Neutrophil (primary cell): Measurements from ENCODE around the gene CACNA2D2.

Experiments used
- H3K27ac ChIP-seq: fragments of 200-600 bp; sonication (generic); 2 replicates; pipeline ENCODE4 v1.5.1; 2016; ENCODE audit warnings: mild to moderate bottlenecking, moderate library complexity
- H3K27me3 ChIP-seq: fragments of 200-600 bp; sonication (generic); 2 replicates; pipeline ENCODE4 v1.6.0; 2016; ENCODE audit warnings: mild to moderate bottlenecking
- H3K36me3 ChIP-seq: fragments of 200-600 bp; sonication (generic); 2 replicates; pipeline ENCODE4 v1.5.1; 2017
- H3K4me1 ChIP-seq, 2 experiments: fragments of 200-600 bp in 1 of 2; sonication (generic) in 1 of 2; 1 replicate in 1 of 2; 2 replicates in 1 of 2; pipeline versions ENCODE4 v1.5.1 to v1.6.1; 2013 to 2016; ENCODE audit warnings: low read depth in 1 of 2, low read length in 1 of 2, mild to moderate bottlenecking in 1 of 2, moderate library complexity in 1 of 2; ENCODE audit not compliant: control insufficient read depth in 1 of 2, insufficient read depth in 1 of 2
- H3K4me3 ChIP-seq, 2 experiments: fragments of 200-600 bp in 1 of 2; sonication (generic) in 1 of 2; 1 replicate in 1 of 2; 2 replicates in 1 of 2; pipeline ENCODE4 v1.5.1; 2013 to 2016; ENCODE audit warnings: low read depth in 1 of 2, low read length in 1 of 2, mild to moderate bottlenecking in 1 of 2, moderate library complexity in 1 of 2
- H3K9me3 ChIP-seq: fragments of 200-600 bp; sonication (generic); 2 replicates; pipeline ENCODE4 v1.5.1; 2016
- TF ChIP-seq, protein P1 (sequence below): fragments of 200-600 bp; sonication (generic); IDR thresholded peaks from 2 replicates; pipeline ENCODE4 v1.5.1; 2016; ENCODE audit warnings: antibody characterized with exemption

Gene CACNA2D2

DNA sequence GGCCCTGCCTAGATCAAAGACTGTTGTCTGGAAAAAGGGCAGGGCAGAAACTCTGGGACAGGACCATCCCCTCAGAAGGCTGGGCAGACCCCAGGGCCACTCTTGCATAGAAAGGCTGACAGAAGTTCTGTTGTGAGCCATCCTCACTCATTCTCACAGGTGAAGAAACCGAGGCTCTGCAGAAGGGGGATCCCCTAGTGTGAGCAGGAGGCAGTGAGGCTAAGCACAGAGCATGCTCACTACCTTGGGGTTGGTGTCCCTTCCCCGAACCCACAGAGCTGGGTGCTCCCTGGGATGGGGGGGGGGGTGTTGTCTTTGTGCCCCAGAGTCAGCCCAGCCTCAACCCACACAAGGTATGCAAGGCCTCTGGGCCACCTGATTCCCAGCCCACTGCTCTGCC, 93.2 kb downstream of the CACNA2D2 start:
- Histone ChIP-seq H3K27ac (no peak overlapping the region), H3K36me3 (no peaks in the 10 kb centered on the region), H3K4me3 (no peak overlapping the region), H3K27me3 (no peaks in the 10 kb centered on the region), H3K9me3 (no peaks in the 10 kb centered on the region), H3K4me1 (no peaks in the 10 kb centered on the region)
- TF ChIP-seq, protein P1, sequence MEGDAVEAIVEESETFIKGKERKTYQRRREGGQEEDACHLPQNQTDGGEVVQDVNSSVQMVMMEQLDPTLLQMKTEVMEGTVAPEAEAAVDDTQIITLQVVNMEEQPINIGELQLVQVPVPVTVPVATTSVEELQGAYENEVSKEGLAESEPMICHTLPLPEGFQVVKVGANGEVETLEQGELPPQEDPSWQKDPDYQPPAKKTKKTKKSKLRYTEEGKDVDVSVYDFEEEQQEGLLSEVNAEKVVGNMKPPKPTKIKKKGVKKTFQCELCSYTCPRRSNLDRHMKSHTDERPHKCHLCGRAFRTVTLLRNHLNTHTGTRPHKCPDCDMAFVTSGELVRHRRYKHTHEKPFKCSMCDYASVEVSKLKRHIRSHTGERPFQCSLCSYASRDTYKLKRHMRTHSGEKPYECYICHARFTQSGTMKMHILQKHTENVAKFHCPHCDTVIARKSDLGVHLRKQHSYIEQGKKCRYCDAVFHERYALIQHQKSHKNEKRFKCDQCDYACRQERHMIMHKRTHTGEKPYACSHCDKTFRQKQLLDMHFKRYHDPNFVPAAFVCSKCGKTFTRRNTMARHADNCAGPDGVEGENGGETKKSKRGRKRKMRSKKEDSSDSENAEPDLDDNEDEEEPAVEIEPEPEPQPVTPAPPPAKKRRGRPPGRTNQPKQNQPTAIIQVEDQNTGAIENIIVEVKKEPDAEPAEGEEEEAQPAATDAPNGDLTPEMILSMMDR = no peak

DNA sequence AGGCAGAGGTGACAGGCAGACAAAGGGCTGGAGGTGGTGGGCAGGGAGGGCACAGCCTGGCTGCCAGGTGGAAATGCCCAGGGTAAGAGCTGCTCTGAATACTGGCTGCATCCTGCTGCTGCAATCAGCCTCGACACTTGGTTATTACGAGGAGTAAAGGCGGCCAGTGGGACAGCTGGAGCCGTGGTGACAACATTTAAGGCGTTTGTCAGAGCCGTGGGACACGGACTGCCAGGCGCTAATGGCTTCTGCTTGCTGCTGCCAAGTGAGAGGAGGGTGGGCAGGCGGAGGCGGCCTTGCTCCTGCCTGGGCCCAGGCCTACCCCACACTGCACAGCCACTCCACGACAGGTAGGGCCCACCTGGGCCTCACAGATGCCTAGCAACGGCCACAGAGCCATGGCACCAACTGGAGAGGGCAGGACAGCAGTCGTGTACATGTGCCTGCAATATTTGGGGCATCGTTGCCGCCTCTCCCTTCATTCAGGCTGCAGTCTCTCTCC, 94.9 kb downstream of the CACNA2D2 start:
- TF ChIP-seq, protein P1 = no peak
- Histone ChIP-seq H3K27me3 (no peaks in the 10 kb centered on the region), H3K4me1 (no peaks in the 10 kb centered on the region), H3K4me3 (no peak overlapping the region), H3K36me3 (no peaks in the 10 kb centered on the region), H3K9me3 (no peaks in the 10 kb centered on the region), H3K27ac (no peak overlapping the region)

DNA sequence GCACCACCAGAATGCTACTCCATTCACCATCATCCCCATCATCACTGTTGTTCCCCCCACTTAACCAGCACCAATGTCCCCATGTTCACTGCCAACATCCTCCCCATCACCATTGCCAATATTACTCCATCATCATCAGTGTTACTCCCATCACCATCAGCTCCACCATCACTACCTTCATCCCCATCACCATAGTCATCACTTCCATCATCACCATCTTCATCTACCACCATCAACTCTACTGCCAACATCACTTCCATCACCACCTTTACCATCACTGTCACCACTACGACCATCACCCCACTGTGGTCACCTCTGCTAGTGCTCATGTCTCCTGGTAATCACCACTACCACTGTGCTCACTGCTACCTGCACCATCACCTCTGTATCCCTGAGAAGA, 96.9 kb downstream of the CACNA2D2 start:
- no peaks in the 10 kb centered on the region for H3K4me1 ChIP-seq
- no peaks in the 10 kb centered on the region for H3K9me3 ChIP-seq
- no peaks in the 10 kb centered on the region for H3K36me3 ChIP-seq
- no peaks in the 10 kb centered on the region for H3K27me3 ChIP-seq
- no peak overlapping the region for H3K4me3 ChIP-seq
- TF ChIP-seq, protein P1 = no peak
- H3K27ac ChIP-seq = no peak overlapping the region

DNA sequence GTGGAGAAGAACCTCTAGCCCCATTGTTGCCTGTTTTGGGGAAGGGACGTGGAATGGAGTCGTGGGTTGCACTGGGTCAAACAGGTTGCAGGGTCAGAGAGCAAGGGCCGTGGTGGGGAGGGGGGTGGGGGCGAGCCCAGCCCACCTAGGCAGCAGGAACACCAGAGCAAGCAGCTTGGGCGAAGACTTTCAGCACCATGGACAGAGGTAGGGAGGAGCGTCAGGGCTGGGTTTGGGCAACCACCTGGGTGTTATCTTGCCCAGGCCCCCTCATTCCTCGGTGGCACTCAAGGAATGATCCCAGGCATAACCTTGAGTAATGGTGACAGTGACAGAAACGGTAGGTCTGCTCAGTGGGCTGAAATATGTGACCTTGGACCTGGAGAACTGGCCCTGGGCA, 98.2 kb downstream of the CACNA2D2 start:
- no peaks in the 10 kb centered on the region for H3K36me3 ChIP-seq

DNA sequence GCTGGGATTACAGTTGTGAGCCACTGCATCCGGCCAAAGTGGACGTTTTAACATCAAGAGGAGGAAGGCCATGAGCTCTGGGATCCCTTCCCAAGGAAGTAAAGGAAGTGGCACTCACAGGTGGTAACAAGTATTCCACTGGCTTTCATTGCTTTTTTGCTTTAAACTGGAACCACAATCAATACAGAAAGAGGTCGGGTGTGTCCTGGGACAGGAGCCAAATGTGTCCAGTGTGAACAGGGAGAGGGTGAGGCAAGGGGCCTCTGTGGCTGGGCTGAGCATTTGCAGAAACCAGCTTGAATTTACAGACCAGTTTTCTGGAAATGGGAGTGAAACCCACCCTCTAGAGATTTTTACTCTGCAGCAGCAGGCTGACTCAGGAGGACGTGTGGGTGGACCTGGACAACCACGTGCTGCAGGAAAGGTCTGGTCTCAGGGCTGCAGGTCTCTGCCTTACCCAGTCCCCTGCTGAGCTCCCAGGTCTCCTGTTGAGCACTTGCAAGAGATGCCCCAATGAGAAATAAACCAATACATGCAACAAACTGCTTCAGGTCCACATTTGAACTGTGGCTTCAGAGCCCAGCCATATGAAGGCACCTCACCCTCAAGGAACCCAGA, 101.3 kb downstream of the CACNA2D2 start:
- H3K9me3 ChIP-seq = no peaks in the 10 kb centered on the region
- H3K4me3 ChIP-seq = no peak overlapping the region
- H3K36me3 ChIP-seq = no peaks in the 10 kb centered on the region
- H3K27ac ChIP-seq = no peak overlapping the region
- no peaks in the 10 kb centered on the region for H3K27me3 ChIP-seq
- H3K4me1 ChIP-seq = no peaks in the 10 kb centered on the region
- TF ChIP-seq, protein P1 = no peak

More for the DNA sequence above, 98.2 kb downstream of the CACNA2D2 start:
- no peaks in the 10 kb centered on the region for H3K27me3 ChIP-seq
- H3K9me3 ChIP-seq = no peaks in the 10 kb centered on the region
- H3K4me3 ChIP-seq = no peak overlapping the region
- no peaks in the 10 kb centered on the region for H3K4me1 ChIP-seq
- H3K27ac ChIP-seq = no peak overlapping the region
- TF ChIP-seq, protein P1 = no peak
